ENCODE results near the gene PRR5L.

The PRR5L gene

DNA sequence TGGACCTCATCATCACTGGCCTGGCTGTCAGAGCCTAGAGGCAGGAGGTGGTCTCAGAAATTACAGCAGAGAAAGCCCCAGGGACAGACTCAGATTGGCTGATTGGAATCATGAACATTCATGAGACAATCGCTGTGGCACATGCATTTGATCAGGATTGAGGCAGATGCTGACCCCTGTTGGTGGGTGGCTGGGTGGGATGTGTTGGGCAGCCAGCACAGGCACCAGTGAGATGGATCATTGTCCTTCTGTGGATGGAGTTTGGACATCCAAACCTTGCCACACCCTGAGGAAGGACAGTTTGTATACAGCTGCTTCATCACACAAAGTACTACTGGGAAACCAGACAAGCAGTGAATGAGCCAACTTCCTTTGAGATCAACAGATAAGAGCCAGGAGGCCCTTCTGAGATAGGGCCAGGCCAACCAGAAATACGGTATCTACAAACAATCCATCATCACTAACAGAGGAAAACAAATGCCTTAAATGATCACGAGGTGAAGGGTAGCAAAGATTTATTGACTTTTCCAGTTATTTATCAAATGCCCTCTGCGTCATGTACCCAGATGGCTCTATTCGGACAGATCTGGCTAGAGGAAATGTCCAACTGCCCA is 24.2 kb upstream of the PRR5L start:
- Histone ChIP-seq H3K36me3 (peaks cover 25% of the 10 kb centered on the region), H3K27ac (no peak overlapping the region), H3K9me3 (ENCODE audit: severe bottlenecking) (no peaks in the 10 kb centered on the region), H3K27me3 (ENCODE audit: insufficient read depth, low read depth, severe bottlenecking) (no peaks in the 10 kb centered on the region), H3K4me3 (ENCODE audit: low read depth, low read length) (no peak overlapping the region)
- DNase-seq: no peak
- TF ChIP-seq, protein P1, sequence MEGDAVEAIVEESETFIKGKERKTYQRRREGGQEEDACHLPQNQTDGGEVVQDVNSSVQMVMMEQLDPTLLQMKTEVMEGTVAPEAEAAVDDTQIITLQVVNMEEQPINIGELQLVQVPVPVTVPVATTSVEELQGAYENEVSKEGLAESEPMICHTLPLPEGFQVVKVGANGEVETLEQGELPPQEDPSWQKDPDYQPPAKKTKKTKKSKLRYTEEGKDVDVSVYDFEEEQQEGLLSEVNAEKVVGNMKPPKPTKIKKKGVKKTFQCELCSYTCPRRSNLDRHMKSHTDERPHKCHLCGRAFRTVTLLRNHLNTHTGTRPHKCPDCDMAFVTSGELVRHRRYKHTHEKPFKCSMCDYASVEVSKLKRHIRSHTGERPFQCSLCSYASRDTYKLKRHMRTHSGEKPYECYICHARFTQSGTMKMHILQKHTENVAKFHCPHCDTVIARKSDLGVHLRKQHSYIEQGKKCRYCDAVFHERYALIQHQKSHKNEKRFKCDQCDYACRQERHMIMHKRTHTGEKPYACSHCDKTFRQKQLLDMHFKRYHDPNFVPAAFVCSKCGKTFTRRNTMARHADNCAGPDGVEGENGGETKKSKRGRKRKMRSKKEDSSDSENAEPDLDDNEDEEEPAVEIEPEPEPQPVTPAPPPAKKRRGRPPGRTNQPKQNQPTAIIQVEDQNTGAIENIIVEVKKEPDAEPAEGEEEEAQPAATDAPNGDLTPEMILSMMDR (IDR thresholded peaks at IDR 0.05; ENCODE audit: low read depth, low read length): 0 out of 2 replicates have a peak, but pooled peaks have one; percentile 18

DNA sequence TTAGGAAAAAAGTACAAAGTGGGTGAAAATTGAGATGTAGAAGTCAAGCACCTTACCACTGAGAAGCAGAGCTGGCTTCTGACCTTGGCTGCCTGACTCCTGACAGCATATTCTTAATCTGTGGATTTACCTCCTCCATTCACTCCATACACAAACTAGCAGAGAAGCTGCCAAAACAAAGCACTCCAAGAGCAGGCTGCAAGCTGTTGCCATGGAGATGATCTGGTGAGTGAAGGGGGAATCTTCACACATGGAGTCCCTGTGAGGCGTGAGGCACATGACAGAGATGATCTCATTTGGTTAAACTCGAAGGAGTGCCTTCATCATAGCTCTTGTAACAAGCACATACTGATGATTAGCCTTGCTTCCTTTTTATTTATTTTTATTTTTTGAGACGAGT is 23.0 kb upstream of the PRR5L start:
- DNase-seq: peak; percentile 69
- no peaks in the 10 kb centered on the region for H3K9me3 ChIP-seq (ENCODE audit: severe bottlenecking)
- TF ChIP-seq, protein P1 (IDR thresholded peaks at IDR 0.05; ENCODE audit: low read depth, low read length): no peak
- peaks cover 25% of the 10 kb centered on the region for H3K36me3 ChIP-seq
- H3K27me3 ChIP-seq (ENCODE audit: insufficient read depth, low read depth, severe bottlenecking): no peaks in the 10 kb centered on the region
- H3K27ac ChIP-seq: no peak overlapping the region
- no peak overlapping the region for H3K4me3 ChIP-seq (ENCODE audit: low read depth, low read length)

DNA sequence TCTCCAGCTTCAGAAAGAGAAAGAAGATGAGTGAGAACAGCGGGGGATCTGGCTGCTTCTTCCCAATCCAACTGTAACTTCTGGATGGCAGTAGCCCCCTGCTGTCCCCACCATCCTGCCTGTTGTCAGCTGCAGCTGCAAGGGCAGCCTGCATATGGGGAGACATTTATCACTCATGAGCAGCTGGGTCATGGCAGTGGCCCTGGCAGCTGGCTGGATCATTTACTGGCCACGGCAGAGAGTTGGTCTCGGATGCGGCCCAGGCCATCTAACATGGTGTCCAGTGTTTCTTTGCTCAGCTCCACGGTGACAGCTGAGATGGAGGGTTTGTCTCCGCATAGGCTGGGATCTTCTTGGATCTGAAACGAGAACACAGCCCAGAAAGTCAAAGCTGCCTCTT is 21.7 kb upstream of the PRR5L start:
- TF ChIP-seq, protein P1 (IDR thresholded peaks at IDR 0.05; ENCODE audit: low read depth, low read length): no peak
- Histone ChIP-seq H3K36me3 (peaks cover 28% of the 10 kb centered on the region), H3K4me3 (ENCODE audit: low read depth, low read length) (no peak overlapping the region), H3K27ac (no peak overlapping the region), H3K9me3 (ENCODE audit: severe bottlenecking) (no peaks in the 10 kb centered on the region), H3K27me3 (ENCODE audit: insufficient read depth, low read depth, severe bottlenecking) (no peaks in the 10 kb centered on the region)
- DNase-seq: no peak

DNA sequence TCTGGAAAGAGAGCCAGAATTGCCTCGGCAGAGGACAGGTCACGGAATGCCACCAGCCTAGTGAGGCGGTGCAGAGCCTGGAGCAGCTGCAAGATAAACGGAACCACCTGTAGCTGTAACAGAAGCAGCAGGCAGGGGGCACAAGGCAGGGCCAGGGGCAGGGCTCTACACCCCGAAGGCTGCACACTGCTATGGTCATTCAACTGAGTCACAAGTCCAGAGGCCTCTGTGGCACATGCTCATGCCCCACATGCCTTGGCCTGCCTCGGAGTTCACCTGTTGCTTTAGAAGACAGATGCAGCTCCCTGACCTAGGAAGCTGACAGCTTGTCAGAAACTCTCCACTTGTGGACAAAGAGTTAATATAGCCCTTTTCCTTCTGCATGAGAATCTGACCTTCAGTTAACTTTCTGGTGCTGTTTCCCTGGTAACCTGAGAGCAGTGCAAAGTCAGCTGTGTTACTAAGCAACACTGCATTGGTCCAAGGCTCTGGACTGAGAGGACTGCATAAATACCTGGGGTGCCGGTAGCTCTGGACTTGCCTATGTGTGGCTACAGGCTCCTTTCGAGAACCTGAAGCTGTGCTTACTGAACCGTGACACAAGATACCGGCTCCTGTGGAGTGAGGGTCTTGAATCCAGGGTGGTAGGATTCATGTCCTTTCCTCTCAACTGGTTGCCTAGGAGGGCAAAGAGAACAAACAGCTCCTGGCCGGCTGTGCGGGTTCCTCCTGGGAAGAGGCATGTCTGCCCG is 17.4 kb upstream of the PRR5L start:
- Histone ChIP-seq H3K4me3 (ENCODE audit: low read depth, low read length) (no peak overlapping the region), H3K27ac (no peak overlapping the region), H3K9me3 (ENCODE audit: severe bottlenecking) (no peaks in the 10 kb centered on the region), H3K27me3 (ENCODE audit: insufficient read depth, low read depth, severe bottlenecking) (no peaks in the 10 kb centered on the region), H3K36me3 (peaks cover 10% of the 10 kb centered on the region)
- TF ChIP-seq, protein P1 (IDR thresholded peaks at IDR 0.05; ENCODE audit: low read depth, low read length): no peak
- DNase-seq: no peak

DNA sequence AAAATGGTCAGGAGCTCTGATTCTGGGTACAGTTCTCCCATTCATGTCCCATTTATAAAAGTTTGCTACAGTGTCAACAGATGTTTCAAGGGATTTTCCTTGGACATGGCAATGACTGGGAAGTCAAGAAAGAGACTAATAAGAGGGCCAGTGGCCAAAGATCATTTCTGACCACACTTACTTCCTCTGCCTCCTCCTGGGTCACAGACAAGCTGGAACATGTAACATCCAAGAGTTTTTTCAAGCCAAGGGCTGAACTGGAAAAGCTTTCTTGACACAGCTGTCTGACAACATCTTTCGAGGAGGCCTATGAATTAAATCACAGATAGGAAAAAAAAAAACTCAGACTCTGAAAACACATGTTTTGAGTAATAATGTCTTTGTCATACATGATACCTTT is 15.6 kb upstream of the PRR5L start:
- Histone ChIP-seq H3K9me3 (ENCODE audit: severe bottlenecking) (no peaks in the 10 kb centered on the region), H3K4me3 (ENCODE audit: low read depth, low read length) (no peak overlapping the region), H3K36me3 (0 out of 2 replicates have a peak, but pooled peaks cover 2% of the 10 kb centered on the region), H3K27me3 (ENCODE audit: insufficient read depth, low read depth, severe bottlenecking) (no peaks in the 10 kb centered on the region), H3K27ac (no peak overlapping the region)
- DNase-seq: no peak
- TF ChIP-seq, protein P1 (IDR thresholded peaks at IDR 0.05; ENCODE audit: low read depth, low read length): no peak

Measured in WERI-Rb-1 (cell line).